Lower lobe of right lung (tissue), 2 donors: ENCODE results near the gene RACK1. TPM values are rescaled to one million over a fixed set of nuclear protein-coding genes. Genes with fewer than 3 reads are reported as not detected.

ENCODE experiments used
- ATAC-seq, 2 donors: fragments of 200-7000 bp; cut with Tn5 transposase; one replicate each; pipeline ENCODE4 v1.9.1; 2020 to 2022; ENCODE audit warnings: mild to moderate bottlenecking in 2 of 2, moderate library complexity in 2 of 2
- DNase-seq: peaks from one replicate; pipeline ENCODE4 v3.0.0-alpha.2; 2020
- H3K27ac ChIP-seq: fragments of 200-600 bp; one replicate; pipeline ENCODE4 v1.8.0; 2022
- H3K27me3 ChIP-seq: fragments of 200-600 bp; one replicate; pipeline ENCODE4 v1.8.0; 2022; ENCODE audit warnings: low read depth
- H3K36me3 ChIP-seq: fragments of 200-600 bp; one replicate; pipeline ENCODE4 v1.8.0; 2022; ENCODE audit warnings: mild to moderate bottlenecking
- H3K4me1 ChIP-seq: fragments of 200-600 bp; one replicate; pipeline ENCODE4 v1.8.0; 2022
- H3K4me3 ChIP-seq: fragments of 200-600 bp; one replicate; pipeline ENCODE4 v1.8.0; 2022; ENCODE audit warnings: mild to moderate bottlenecking
- H3K9me3 ChIP-seq: fragments of 200-600 bp; one replicate; pipeline ENCODE4 v1.8.0; 2022
- CTCF ChIP-seq: fragments of 200-600 bp; IDR thresholded peaks from one replicate; pipeline ENCODE4 v1.8.0; 2022; ENCODE audit warnings: antibody characterized with exemption, mild to moderate bottlenecking
- intact Hi-C: fragments of 100-400 bp; cut with DNase I; formaldehyde crosslinking; loops from one replicate; pipeline ENCODE4 v1.11.0; 2022
- total RNA-seq: library from RNA; stranded (reverse); fragmentation: NEBNext Ultra II Directional; extraction: Animal tissue kit (Norgen Biotek cat#: 25700); gene quantifications from one replicate; pipeline ENCODE4 v1.2.1, GENCODE V29; 2021
- donor health status: DM: no; HTN: yes; CAD: no; lungs with severe emphysema.

RACK1 gene
- total RNA-seq, 1 donor from 2014 or later: 1,202 TPM

- TF ChIP-seq CTCF: no peak
- Histone ChIP-seq H3K27me3 (no peaks in the 10 kb centered on the region), H3K27ac (peak overlapping the region; percentile 97), H3K4me3 (peak overlapping the region; percentile 84), H3K36me3 (peaks cover 12% of the 10 kb centered on the region), H3K9me3 (no peaks in the 10 kb centered on the region), H3K4me1 (peaks cover 35% of the 10 kb centered on the region)
- DNase-seq (peak; percentile 83), ATAC-seq (peak; percentile 3 to 8)
- intact Hi-C loops: no loop called here
Measured at GRCh38 chr5:181223729-181224389, 19.8 kb downstream of the RACK1 start.

- peak within 1 kb of the TSS; percentile 97 for H3K27ac ChIP-seq
- H3K4me1 ChIP-seq: peaks cover 41% of the 10 kb centered on the region
- intact Hi-C loops: no loop called here
- peak within 1 kb of the TSS; percentile 84 for H3K4me3 ChIP-seq
- peak; percentile 99 for DNase-seq
- TF ChIP-seq CTCF: peak; percentile 22
- peaks cover 12% of the 10 kb centered on the region for H3K36me3 ChIP-seq
- H3K9me3 ChIP-seq: no peaks in the 10 kb centered on the region
- no peaks in the 10 kb centered on the region for H3K27me3 ChIP-seq
- ATAC-seq: peak; percentile 90 to 93
Measured at GRCh38 chr5:181223058-181223728, 20.5 kb downstream of the RACK1 start, which contains the start of gene TRIM41. TSS of gene TRIM41 (plus strand) at chr5:181223281. CDS start at chr5:181224000, 719 bp downstream.

GRCh38 chr5:181222630-181223057, 21.1 kb downstream of the RACK1 start:
- Histone ChIP-seq H3K9me3 (no peaks in the 10 kb centered on the region), H3K4me3 (peak overlapping the region; percentile 84), H3K27me3 (no peaks in the 10 kb centered on the region), H3K4me1 (peaks cover 45% of the 10 kb centered on the region), H3K36me3 (peaks cover 12% of the 10 kb centered on the region), H3K27ac (peak overlapping the region; percentile 97)
- intact Hi-C loops: no loop called here
- ATAC-seq (peak; percentile 5 to 23), DNase-seq (no peak)
- no peak for TF ChIP-seq CTCF

- DNase-seq (peak; percentile 91), ATAC-seq (peak; percentile 78 to 80)
- Histone ChIP-seq H3K27ac (peak overlapping the region; percentile 97), H3K9me3 (no peaks in the 10 kb centered on the region), H3K4me3 (peak overlapping the region; percentile 84), H3K27me3 (no peaks in the 10 kb centered on the region), H3K36me3 (peaks cover 6% of the 10 kb centered on the region), H3K4me1 (peaks cover 52% of the 10 kb centered on the region)
- TF ChIP-seq CTCF: no peak
- intact Hi-C loops: no loop called here
Measured at GRCh38 chr5:181221792-181222629, 21.7 kb downstream of the RACK1 start.

- Histone ChIP-seq H3K9me3 (no peaks in the 10 kb centered on the region), H3K27ac (peak overlapping the region; percentile 97), H3K27me3 (no peaks in the 10 kb centered on the region), H3K4me1 (peaks cover 58% of the 10 kb centered on the region), H3K4me3 (peak overlapping the region; percentile 84), H3K36me3 (no peaks in the 10 kb centered on the region)
- intact Hi-C loops: no loop called here
- TF ChIP-seq CTCF: no peak
- ATAC-seq (no peak), DNase-seq (no peak)
Measured at GRCh38 chr5:181221105-181221791, 22.5 kb downstream of the RACK1 start.
